ENCODE results near the gene STAMBPL1. TPM values are rescaled to one million over a fixed set of nuclear protein-coding genes. Genes with fewer than 3 reads are reported as not detected.

STAMBPL1 gene
- total RNA-seq, 1 donor from 2014 or later: 1.5 TPM

GRCh38 chr10:88838766-88839350, 41.2 kb upstream of the STAMBPL1 start:
- H3K4me1 ChIP-seq (ENCODE audit: insufficient read depth, low read length): no peaks in the 10 kb centered on the region
- no peak overlapping the region for H3K27ac ChIP-seq (ENCODE audit: low read depth, low read length)
- Mint-ChIP-seq H3K4me1 (ENCODE audit: low read depth, unreplicated experiment) (no peaks in the 10 kb centered on the region), H3K9me3 (ENCODE audit: unreplicated experiment) (no peaks in the 10 kb centered on the region), H3K4me3 (ENCODE audit: unreplicated experiment) (no peak overlapping the region), H3K27me3 (ENCODE audit: low read depth, unreplicated experiment) (peaks cover 4% of the 10 kb centered on the region), H3K36me3 (ENCODE audit: low read depth, unreplicated experiment) (no peaks in the 10 kb centered on the region), H3K27ac (ENCODE audit: unreplicated experiment) (no peak overlapping the region)
- no peaks in the 10 kb centered on the region for H4K20me1 ChIP-seq (ENCODE audit: insufficient read depth, low read length)
- DNase-seq (ENCODE audit: low read depth): no peak
- no peak overlapping the region for H3K4me2 ChIP-seq (ENCODE audit: low read length)
- no peaks in the 10 kb centered on the region for H3K79me2 ChIP-seq (ENCODE audit: insufficient read depth, low read length)
- H3K4me3 ChIP-seq (ENCODE audit: insufficient read depth, low read depth, low read length): no peak overlapping the region
- H3K36me3 ChIP-seq (ENCODE audit: insufficient read depth, low read length): no peaks in the 10 kb centered on the region
- no peak for TF ChIP-seq EZH2 (IDR thresholded peaks at IDR 0.05; ENCODE audit: insufficient read depth, low read length)
- TF ChIP-seq, protein P1, sequence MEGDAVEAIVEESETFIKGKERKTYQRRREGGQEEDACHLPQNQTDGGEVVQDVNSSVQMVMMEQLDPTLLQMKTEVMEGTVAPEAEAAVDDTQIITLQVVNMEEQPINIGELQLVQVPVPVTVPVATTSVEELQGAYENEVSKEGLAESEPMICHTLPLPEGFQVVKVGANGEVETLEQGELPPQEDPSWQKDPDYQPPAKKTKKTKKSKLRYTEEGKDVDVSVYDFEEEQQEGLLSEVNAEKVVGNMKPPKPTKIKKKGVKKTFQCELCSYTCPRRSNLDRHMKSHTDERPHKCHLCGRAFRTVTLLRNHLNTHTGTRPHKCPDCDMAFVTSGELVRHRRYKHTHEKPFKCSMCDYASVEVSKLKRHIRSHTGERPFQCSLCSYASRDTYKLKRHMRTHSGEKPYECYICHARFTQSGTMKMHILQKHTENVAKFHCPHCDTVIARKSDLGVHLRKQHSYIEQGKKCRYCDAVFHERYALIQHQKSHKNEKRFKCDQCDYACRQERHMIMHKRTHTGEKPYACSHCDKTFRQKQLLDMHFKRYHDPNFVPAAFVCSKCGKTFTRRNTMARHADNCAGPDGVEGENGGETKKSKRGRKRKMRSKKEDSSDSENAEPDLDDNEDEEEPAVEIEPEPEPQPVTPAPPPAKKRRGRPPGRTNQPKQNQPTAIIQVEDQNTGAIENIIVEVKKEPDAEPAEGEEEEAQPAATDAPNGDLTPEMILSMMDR (IDR thresholded peaks at IDR 0.05; ENCODE audit: insufficient read depth, low read depth, low read length): no peak
- H3K27me3 ChIP-seq (ENCODE audit: insufficient read depth, low read length): no peaks in the 10 kb centered on the region
- H3K9ac ChIP-seq (ENCODE audit: low read length): no peak overlapping the region
- no peaks in the 10 kb centered on the region for H3K9me3 ChIP-seq (ENCODE audit: insufficient read depth, low read depth, low read length)
- FAIRE-seq: no peak
- H2AFZ ChIP-seq (ENCODE audit: low read depth, low read length): no peak overlapping the region

GRCh38 chr10:88840104-88840503, 39.9 kb upstream of the STAMBPL1 start:
- Histone ChIP-seq H3K79me2 (ENCODE audit: insufficient read depth, low read length) (no peaks in the 10 kb centered on the region), H2AFZ (ENCODE audit: low read depth, low read length) (no peak overlapping the region), H3K4me1 (ENCODE audit: insufficient read depth, low read length) (no peaks in the 10 kb centered on the region), H3K4me3 (ENCODE audit: insufficient read depth, low read depth, low read length) (no peak overlapping the region), H4K20me1 (ENCODE audit: insufficient read depth, low read length) (no peaks in the 10 kb centered on the region), H3K27ac (ENCODE audit: low read depth, low read length) (no peak overlapping the region), H3K27me3 (ENCODE audit: insufficient read depth, low read length) (no peaks in the 10 kb centered on the region), H3K4me2 (ENCODE audit: low read length) (no peak overlapping the region), H3K36me3 (ENCODE audit: insufficient read depth, low read length) (no peaks in the 10 kb centered on the region), H3K9me3 (ENCODE audit: insufficient read depth, low read depth, low read length) (no peaks in the 10 kb centered on the region), H3K9ac (ENCODE audit: low read length) (no peak overlapping the region)
- Mint-ChIP-seq H3K27ac (ENCODE audit: unreplicated experiment) (no peak overlapping the region), H3K27me3 (ENCODE audit: low read depth, unreplicated experiment) (peaks cover 4% of the 10 kb centered on the region), H3K9me3 (ENCODE audit: unreplicated experiment) (no peaks in the 10 kb centered on the region), H3K36me3 (ENCODE audit: low read depth, unreplicated experiment) (no peaks in the 10 kb centered on the region), H3K4me1 (ENCODE audit: low read depth, unreplicated experiment) (no peaks in the 10 kb centered on the region), H3K4me3 (ENCODE audit: unreplicated experiment) (no peak overlapping the region)
- no peak for FAIRE-seq
- no peak for DNase-seq (ENCODE audit: low read depth)
- TF ChIP-seq, protein P1 (IDR thresholded peaks at IDR 0.05; ENCODE audit: insufficient read depth, low read depth, low read length): no peak
- TF ChIP-seq EZH2 (IDR thresholded peaks at IDR 0.05; ENCODE audit: insufficient read depth, low read length): no peak

DNA sequence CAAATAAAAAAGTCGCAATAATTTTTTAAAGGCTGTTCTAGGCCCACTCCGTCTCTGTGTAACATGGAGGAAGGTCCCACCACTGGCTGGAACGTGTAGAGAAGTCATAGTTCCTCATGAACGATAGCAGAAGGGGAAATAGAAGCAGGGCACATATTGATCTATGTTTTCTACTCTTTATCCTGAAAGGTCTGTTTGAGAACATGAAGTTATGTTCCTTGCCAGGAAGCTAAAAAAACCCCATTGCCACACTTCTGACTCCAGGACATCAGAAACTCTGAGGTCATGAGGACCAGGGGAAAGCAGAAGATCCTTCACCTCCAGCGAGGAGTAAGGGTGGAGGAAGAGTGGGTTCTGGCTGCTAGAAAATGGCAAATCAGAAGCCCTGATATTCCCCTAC, 39.2 kb upstream of the STAMBPL1 start:
- Mint-ChIP-seq H3K36me3 (ENCODE audit: low read depth, unreplicated experiment) (no peaks in the 10 kb centered on the region), H3K27me3 (ENCODE audit: low read depth, unreplicated experiment) (peaks cover 4% of the 10 kb centered on the region), H3K4me1 (ENCODE audit: low read depth, unreplicated experiment) (no peaks in the 10 kb centered on the region), H3K9me3 (ENCODE audit: unreplicated experiment) (no peaks in the 10 kb centered on the region), H3K27ac (ENCODE audit: unreplicated experiment) (no peak overlapping the region), H3K4me3 (ENCODE audit: unreplicated experiment) (no peak overlapping the region)
- Histone ChIP-seq H3K36me3 (ENCODE audit: insufficient read depth, low read length) (no peaks in the 10 kb centered on the region), H3K27ac (ENCODE audit: low read depth, low read length) (no peak overlapping the region), H3K27me3 (ENCODE audit: insufficient read depth, low read length) (no peaks in the 10 kb centered on the region), H3K79me2 (ENCODE audit: insufficient read depth, low read length) (no peaks in the 10 kb centered on the region), H3K9me3 (ENCODE audit: insufficient read depth, low read depth, low read length) (no peaks in the 10 kb centered on the region), H3K4me2 (ENCODE audit: low read length) (no peak overlapping the region), H2AFZ (ENCODE audit: low read depth, low read length) (no peak overlapping the region), H3K9ac (ENCODE audit: low read length) (no peak overlapping the region), H4K20me1 (ENCODE audit: insufficient read depth, low read length) (no peaks in the 10 kb centered on the region), H3K4me1 (ENCODE audit: insufficient read depth, low read length) (no peaks in the 10 kb centered on the region), H3K4me3 (ENCODE audit: insufficient read depth, low read depth, low read length) (no peak overlapping the region)
- TF ChIP-seq, protein P1 (IDR thresholded peaks at IDR 0.05; ENCODE audit: insufficient read depth, low read depth, low read length): no peak
- no peak for TF ChIP-seq EZH2 (IDR thresholded peaks at IDR 0.05; ENCODE audit: insufficient read depth, low read length)
- FAIRE-seq (no peak), DNase-seq (ENCODE audit: low read depth) (no peak)

All from astrocyte (in vitro differentiated cells and primary cell).